IMR-90 (cell line): ENCODE results near the gene RHOT2. TPM values are rescaled to one million over a fixed set of nuclear protein-coding genes. Genes with fewer than 3 reads are reported as not detected.

Source experiments
- ATAC-seq: fragments of 200-7000 bp; cut with Tn5 transposase; 2 replicates; pipeline ENCODE4 v1.9.1; 2020; ENCODE audit warnings: low read depth, mild to moderate bottlenecking, moderate library complexity
- BruUV-seq: library from RNA; stranded (reverse); fragments of 400-500 nt; replicated peaks from 2 replicates; lab custom pipeline; 2021; lab: Mats Ljungman, UMichigan
- CTCF ChIA-PET: fragments of 300-600 bp; formaldehyde crosslinking; extraction: SDS; loops from one replicate; lab custom pipeline; 2021; ENCODE audit warnings: antibody characterized with exemption; lab: Yijun Ruan, JAX
- POLR2A ChIA-PET: fragments of 300-600 bp; sonication (Branson Sonifier 250); formaldehyde crosslinking; loops from one replicate; lab custom pipeline; 2022; ENCODE audit warnings: antibody characterized with exemption; ENCODE audit not compliant: unreplicated experiment; lab: Charles Lee
- DNase-seq: peaks from one replicate; pipeline ENCODE4 v3.0.0; 2013
- H2AFZ ChIP-seq: replicated peaks from 2 replicates; pipeline ENCODE3; 2013; ENCODE audit warnings: low read length, mild to moderate bottlenecking; ENCODE audit not compliant: poor library complexity
- H2AK5ac ChIP-seq: 2 replicates; pipeline ENCODE4 v1.6.1; 2013; ENCODE audit warnings: low read depth, low read length, inconsistent platforms
- H2AK9ac ChIP-seq: replicated peaks from 2 replicates; pipeline ENCODE3; 2013; ENCODE audit warnings: mild to moderate bottlenecking, low read depth, low read length, moderate library complexity; ENCODE audit not compliant: poor library complexity
- H2BK120ac ChIP-seq: 2 replicates; pipeline ENCODE4 v1.6.1; 2013; ENCODE audit warnings: low read depth, low read length, inconsistent platforms
- H2BK15ac ChIP-seq: 3 replicates; pipeline ENCODE4 v1.6.1; 2013; ENCODE audit warnings: low read depth, low read length, inconsistent platforms
- H2BK20ac ChIP-seq: 2 replicates; pipeline ENCODE4 v1.6.1; 2013; ENCODE audit warnings: low read depth, mild to moderate bottlenecking, inconsistent platforms, low read length, moderate library complexity
- H2BK5ac ChIP-seq: 2 replicates; pipeline ENCODE4 v1.6.1; 2013; ENCODE audit warnings: mild to moderate bottlenecking, low read depth, low read length, inconsistent platforms; ENCODE audit not compliant: poor library complexity, severe bottlenecking
- H3K14ac ChIP-seq: replicated peaks from 2 replicates; pipeline ENCODE4 v1.6.1; 2013; ENCODE audit warnings: low read depth, low read length, inconsistent platforms
- H3K18ac ChIP-seq: 2 replicates; pipeline ENCODE4 v1.6.1; 2013; ENCODE audit warnings: low read depth, low read length, control low read depth
- H3K23ac ChIP-seq: 2 replicates; pipeline ENCODE4 v1.6.1; 2013; ENCODE audit warnings: low read depth, low read length, inconsistent platforms
- H3K27ac ChIP-seq: 2 replicates; pipeline ENCODE4 v1.5.1; 2013; ENCODE audit warnings: mild to moderate bottlenecking, control low read depth, low read length; ENCODE audit not compliant: insufficient read depth
- H3K27me3 ChIP-seq: 2 replicates; pipeline ENCODE4 v1.6.1; 2013; ENCODE audit warnings: low read length; ENCODE audit not compliant: control insufficient read depth, insufficient read depth
- H3K36me3 ChIP-seq: 2 replicates; pipeline ENCODE4 v1.6.1; 2013; ENCODE audit warnings: low read length, mixed read lengths; ENCODE audit not compliant: control insufficient read depth, insufficient read depth
- H3K4ac ChIP-seq: 2 replicates; pipeline ENCODE4 v1.6.1; 2013; ENCODE audit warnings: low read depth, low read length, inconsistent platforms
- H3K4me1 ChIP-seq: 2 replicates; pipeline ENCODE4 v1.6.1; 2013; ENCODE audit warnings: low read length, mixed read lengths; ENCODE audit not compliant: control insufficient read depth, insufficient read depth
- H3K4me2 ChIP-seq: 2 replicates; pipeline ENCODE4 v1.6.1; 2013; ENCODE audit warnings: low read depth, mild to moderate bottlenecking, control low read depth, low read length, moderate library complexity
- H3K4me3 ChIP-seq: 2 replicates; pipeline ENCODE4 v1.5.1; 2013; ENCODE audit warnings: low read depth, mild to moderate bottlenecking, control low read depth, low read length, moderate library complexity; ENCODE audit not compliant: insufficient read depth
- H3K56ac ChIP-seq: 2 replicates; pipeline ENCODE4 v1.6.1; 2013; ENCODE audit warnings: low read length, inconsistent platforms; ENCODE audit not compliant: insufficient read depth; ENCODE audit errors: extremely low read depth
- H3K79me1 ChIP-seq, 2 experiments: 2 replicates each; pipeline ENCODE4 v1.6.1; 2013; ENCODE audit warnings: low read length in 2 of 2, inconsistent platforms in 1 of 2, low read depth in 1 of 2
- H3K9ac ChIP-seq: 2 replicates; pipeline ENCODE4 v1.6.1; 2013; ENCODE audit warnings: low read depth, low read length, control low read depth
- H3K9me1 ChIP-seq: 2 replicates; pipeline ENCODE4 v1.6.1; 2013; ENCODE audit warnings: low read length, inconsistent platforms; ENCODE audit not compliant: insufficient read depth
- H3K9me3 ChIP-seq: 2 replicates; pipeline ENCODE4 v1.6.1; 2013; ENCODE audit warnings: low read length; ENCODE audit not compliant: control insufficient read depth, insufficient read depth
- H4K20me1 ChIP-seq: 2 replicates; pipeline ENCODE4 v1.6.1; 2013; ENCODE audit warnings: low read length, inconsistent platforms; ENCODE audit not compliant: insufficient read depth
- H4K5ac ChIP-seq: 2 replicates; pipeline ENCODE4 v1.6.1; 2013; ENCODE audit warnings: mild to moderate bottlenecking, low read depth, low read length, control low read depth
- H4K8ac ChIP-seq, 2 experiments: 2 replicates each; pipeline ENCODE4 v1.6.1; 2013; ENCODE audit warnings: low read depth in 2 of 2, low read length in 2 of 2, control low read depth in 1 of 2, inconsistent platforms in 1 of 2
- H4K91ac ChIP-seq: 2 replicates; pipeline ENCODE4 v1.6.1; 2013; ENCODE audit warnings: low read depth, low read length, inconsistent platforms; ENCODE audit not compliant: insufficient read depth
- BHLHE40 ChIP-seq: fragments of 150-350 bp; IDR thresholded peaks from 2 replicates; pipeline ENCODE4 v1.6.1; 2016; ENCODE audit warnings: mild to moderate bottlenecking, low read depth, low read length
- CTCF ChIP-seq: conservative IDR thresholded peaks from 2 replicates; pipeline ENCODE4 v1.5.1; 2012; ENCODE audit warnings: mild to moderate bottlenecking, low read depth, low read length, improper control_type of control experiment
- MAZ ChIP-seq: IDR thresholded peaks from 2 replicates; pipeline ENCODE4 v1.6.1; 2012; ENCODE audit warnings: low read depth, mild to moderate bottlenecking, low read length, improper control_type of control experiment, moderate library complexity, borderline replicate concordance
- MXI1 ChIP-seq: IDR thresholded peaks from 2 replicates; pipeline ENCODE4 v1.6.1; 2012; ENCODE audit warnings: low read depth, mild to moderate bottlenecking, low read length, moderate library complexity, borderline replicate concordance
- RAD21 ChIP-seq: IDR thresholded peaks from 2 replicates; pipeline ENCODE4 v1.6.1; 2012; ENCODE audit warnings: low read length, improper control_type of control experiment
- USF2 ChIP-seq: fragments of 150-350 bp; IDR thresholded peaks from 2 replicates; pipeline ENCODE4 v1.6.1; 2017; ENCODE audit warnings: mild to moderate bottlenecking, antibody characterized with exemption, low read length, low read depth
- WGBS, 2 experiments: methylation state at CpG; one replicate each; pipeline versions ENCODE4 v1.1.5 to v1.1.7; 2013; ENCODE audit warnings: missing lambda C conversion rate in 2 of 2; ENCODE audit not compliant: insufficient read length in 1 of 2; ENCODE audit errors: extremely low coverage in 2 of 2; 5-methylcytosine and 5-hydroxymethylcytosine counted together
- dilution Hi-C: fragments of 300-500 bp; cut with HindIII; formaldehyde crosslinking; loops from one replicate; pipeline ENCODE4 v1.14.3; 2018; ENCODE audit warnings: low sequenced_read_pairs; ENCODE audit not compliant: unreplicated experiment
- in situ Hi-C: fragments of 300-500 bp; cut with MboI; formaldehyde crosslinking; loops from 3 replicates; pipeline ENCODE4 v1.14.3; 2019; ENCODE audit warnings: low sequenced_read_pairs, inconsistent platforms, mixed read lengths
- intact Hi-C: fragments of 100-400 bp; cut with micrococcal nuclease; formaldehyde crosslinking; loops from 2 replicates; pipeline ENCODE4 v1.10.0; 2022
- polyA plus RNA-seq, 3 experiments: library from polyadenylated mRNA; depleted of rRNA; stranded (reverse); fragments of >200 nt; gene quantifications; 2 replicates each; pipeline ENCODE4 v1.2.3, GENCODE V29; 2012; ENCODE audit warnings: low replicate concordance in 1 of 3
- total RNA-seq: library from RNA; depleted of rRNA; stranded (reverse); fragments of >200 nt; gene quantifications from 2 replicates; pipeline ENCODE4 v1.2.3, GENCODE V29; 2012

Gene RHOT2
- total and polyA plus RNA-seq, 2 of the 4 experiments (the other 2 are of a cell fraction): 20.3 to 181 TPM

GRCh38 chr16:684071-684794 is 16.3 kb downstream of the RHOT2 start, which contains the start of gene JMJD8:
Gene JMJD8, minus strand, starts transcription at chr16:684334. Its CDS starts 15 bp downstream, at chr16:684319.
- H3K4me1 ChIP-seq: peaks cover 24% of the 10 kb centered on the region
- no peak within 1 kb of the TSS for H3K18ac ChIP-seq
- peaks cover 34% of the 10 kb centered on the region for H4K20me1 ChIP-seq
- H3K23ac ChIP-seq: no peak within 1 kb of the TSS
- H4K8ac ChIP-seq: peak within 1 kb of the TSS; percentile 80 to 94
- peak within 1 kb of the TSS; percentile 32 for H4K5ac ChIP-seq
- H3K4ac ChIP-seq: peak within 1 kb of the TSS; percentile 63
- in situ Hi-C loops (no loop called here), dilution Hi-C loops (no loop called here), intact Hi-C loops (no loop called here)
- H3K4me2 ChIP-seq: peak within 1 kb of the TSS; percentile 85
- H3K36me3 ChIP-seq: peaks cover 41% of the 10 kb centered on the region
- peak within 1 kb of the TSS; percentile 54 for H3K27ac ChIP-seq
- no peak within 1 kb of the TSS for H3K14ac ChIP-seq
- no peak within 1 kb of the TSS for H2BK20ac ChIP-seq
- H2BK5ac ChIP-seq: peak within 1 kb of the TSS; percentile 29
- DNase-seq (peak; percentile 92), ATAC-seq (peak; percentile 42)
- CTCF ChIA-PET: no interaction called here
- WGBS, 2 experiments: 6% methylated on average over 89 of the region's 91 CpGs; no CpG with 5 or more reads in 1 of the 2 experiments
- TF ChIP-seq MXI1 (peak; percentile 88; the same call in 1 of the 2 replicates), CTCF (no peak), BHLHE40 (peak; percentile 42; the same call in 1 of the 2 replicates), RAD21 (no peak), MAZ (peak; percentile 14; the same call in 1 of the 2 replicates), USF2 (peak; percentile 61)
- no peaks in the 10 kb centered on the region for H3K27me3 ChIP-seq
- H3K4me3 ChIP-seq: peak within 1 kb of the TSS; percentile 81
- peak within 1 kb of the TSS; percentile 62; the same call in 1 of the 2 replicates for H4K91ac ChIP-seq
- POLR2A ChIA-PET: no interaction called here
- H3K56ac ChIP-seq: no peak within 1 kb of the TSS
- no peak within 1 kb of the TSS for H2BK120ac ChIP-seq
- peaks cover 12% of the 10 kb centered on the region for H3K9me1 ChIP-seq
- H2AK9ac ChIP-seq: peak within 1 kb of the TSS; percentile 93
- peak within 1 kb of the TSS; percentile 72 for H3K9ac ChIP-seq
- peak within 1 kb of the TSS; percentile 87 for H2AFZ ChIP-seq
- no TSS peak for BruUV-seq
- H2AK5ac ChIP-seq: peak within 1 kb of the TSS; percentile 87
- no peaks in the 10 kb centered on the region for H3K9me3 ChIP-seq
- H3K79me1 ChIP-seq: peaks cover 13 to 56% of the 10 kb centered on the region in 2 experiments
- H2BK15ac ChIP-seq: no peak within 1 kb of the TSS
